Right hindlimb (tissue), 1 donor: ENCODE measurements around the gene ADAM12.

Experiments used
- DNase-seq: peaks from one replicate; pipeline ENCODE4 v3.0.0-alpha.2; 2018

Gene ADAM12

GRCh38 chr10:126135177-126135576 is 253.1 kb downstream of the ADAM12 start:
- DNase-seq = no peak

GRCh38 chr10:126133906-126134656 is 254.2 kb downstream of the ADAM12 start:
- no peak for DNase-seq

- DNase-seq = no peak
These were observed 255.1 kb downstream of the ADAM12 start for GRCh38 chr10:126133082-126133620.

GRCh38 chr10:126131341-126131740 is 256.9 kb downstream of the ADAM12 start:
- no peak for DNase-seq

GRCh38 chr10:126130271-126130710 is 258.0 kb downstream of the ADAM12 start:
- DNase-seq = no peak

GRCh38 chr10:126129026-126129425 is 259.3 kb downstream of the ADAM12 start:
- no peak for DNase-seq

- no peak for DNase-seq
These were observed 259.7 kb downstream of the ADAM12 start for GRCh38 chr10:126128581-126128980.

- no peak for DNase-seq
These were observed 260.7 kb downstream of the ADAM12 start for GRCh38 chr10:126127481-126128029.

GRCh38 chr10:126126866-126127265 is 261.4 kb downstream of the ADAM12 start:
- no peak for DNase-seq

- DNase-seq = no peak
These were observed 262.3 kb downstream of the ADAM12 start for GRCh38 chr10:126126023-126126422.

- DNase-seq = no peak
These were observed 263.5 kb downstream of the ADAM12 start for GRCh38 chr10:126124668-126125349.

GRCh38 chr10:126124046-126124445 is 264.2 kb downstream of the ADAM12 start:
- no peak for DNase-seq

- DNase-seq = no peak
These were observed 264.8 kb downstream of the ADAM12 start for GRCh38 chr10:126123466-126123865.

- DNase-seq = no peak
These were observed 265.4 kb downstream of the ADAM12 start for GRCh38 chr10:126122881-126123280.

GRCh38 chr10:126119599-126119998 is 268.7 kb downstream of the ADAM12 start:
- DNase-seq = no peak

GRCh38 chr10:126118476-126118875 is 269.8 kb downstream of the ADAM12 start:
- DNase-seq = no peak

- DNase-seq = no peak
These were observed 271.1 kb downstream of the ADAM12 start for GRCh38 chr10:126117196-126117595.

GRCh38 chr10:126115886-126116285 is 272.4 kb downstream of the ADAM12 start:
- DNase-seq = no peak

GRCh38 chr10:126114884-126115555 is 273.3 kb downstream of the ADAM12 start:
- no peak for DNase-seq

GRCh38 chr10:126111516-126111915 is 276.8 kb downstream of the ADAM12 start:
- no peak for DNase-seq

GRCh38 chr10:126110489-126111180 is 277.6 kb downstream of the ADAM12 start:
- peak; percentile 26 for DNase-seq

- DNase-seq = no peak
These were observed 278.4 kb downstream of the ADAM12 start for GRCh38 chr10:126109893-126110292.

- DNase-seq = peak; percentile 65
These were observed 279.6 kb downstream of the ADAM12 start for GRCh38 chr10:126108693-126109092.
